T47D (cell line): ENCODE results near the gene HTR6.
A peak's percentile ranks its signal among the peaks of the same experiment; 100 is the strongest.

Source experiments
- DNase-seq, 2 experiments: peaks; one replicate each; pipeline versions ENCODE4 v3.0.0 to v3.0.0-alpha.2; 2011 to 2012; ENCODE audit warnings: low read depth in 1 of 2, low spot score in 1 of 2
- JUND ChIP-seq: IDR thresholded peaks from 2 replicates; pipeline ENCODE4 v1.6.1; 2012; ENCODE audit warnings: low read depth
- in situ Hi-C: cut with HindIII; loops from 2 replicates; pipeline ENCODE4 v1.10.0; 2016; ENCODE audit warnings: low sequenced_read_pairs, low pct_unique_long_range_greater_than_20kb

Gene HTR6

GRCh38 chr1:19676438-19676922 lies 11.8 kb downstream of the HTR6 start:
- DNase-seq = peak; percentile 66 to 75
- no peak for TF ChIP-seq JUND
- in situ Hi-C loops = no loop called here

GRCh38 chr1:19678493-19678892 lies 13.8 kb downstream of the HTR6 start:
- in situ Hi-C loops = no loop called here
- DNase-seq = no peak
- TF ChIP-seq JUND = no peak

DNA sequence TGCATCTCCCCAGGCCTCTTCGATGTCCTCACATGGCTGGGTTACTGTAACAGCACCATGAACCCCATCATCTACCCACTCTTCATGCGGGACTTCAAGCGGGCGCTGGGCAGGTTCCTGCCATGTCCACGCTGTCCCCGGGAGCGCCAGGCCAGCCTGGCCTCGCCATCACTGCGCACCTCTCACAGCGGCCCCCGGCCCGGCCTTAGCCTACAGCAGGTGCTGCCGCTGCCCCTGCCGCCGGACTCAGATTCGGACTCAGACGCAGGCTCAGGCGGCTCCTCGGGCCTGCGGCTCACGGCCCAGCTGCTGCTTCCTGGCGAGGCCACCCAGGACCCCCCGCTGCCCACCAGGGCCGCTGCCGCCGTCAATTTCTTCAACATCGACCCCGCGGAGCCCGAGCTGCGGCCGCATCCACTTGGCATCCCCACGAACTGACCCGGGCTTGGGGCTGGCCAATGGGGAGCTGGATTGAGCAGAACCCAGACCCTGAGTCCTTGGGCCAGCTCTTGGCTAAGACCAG lies 14.3 kb downstream of the HTR6 start:
- in situ Hi-C loops = no loop called here
- no peak for DNase-seq
- TF ChIP-seq JUND = no peak

DNA sequence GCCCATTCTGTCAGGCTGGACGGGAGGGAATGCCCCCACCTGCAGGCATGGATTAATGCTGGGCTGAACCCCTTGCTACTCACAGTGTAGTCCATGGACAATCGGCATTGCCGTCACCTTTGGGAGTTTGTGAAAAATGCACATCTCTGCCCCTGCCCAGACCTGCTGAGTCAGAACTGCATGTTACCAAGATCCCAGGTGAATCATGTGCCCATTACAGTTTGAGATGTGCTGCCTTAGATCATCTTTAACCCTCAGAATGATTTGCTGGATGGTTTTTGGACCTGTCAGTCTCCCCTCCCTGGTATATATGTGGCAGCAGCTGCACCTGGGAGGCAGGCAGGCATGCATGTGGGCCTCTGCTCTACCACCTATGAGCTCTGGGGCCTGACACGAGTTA lies 15.0 kb downstream of the HTR6 start:
- in situ Hi-C loops = no loop called here
- no peak for TF ChIP-seq JUND
- no peak for DNase-seq

DNA sequence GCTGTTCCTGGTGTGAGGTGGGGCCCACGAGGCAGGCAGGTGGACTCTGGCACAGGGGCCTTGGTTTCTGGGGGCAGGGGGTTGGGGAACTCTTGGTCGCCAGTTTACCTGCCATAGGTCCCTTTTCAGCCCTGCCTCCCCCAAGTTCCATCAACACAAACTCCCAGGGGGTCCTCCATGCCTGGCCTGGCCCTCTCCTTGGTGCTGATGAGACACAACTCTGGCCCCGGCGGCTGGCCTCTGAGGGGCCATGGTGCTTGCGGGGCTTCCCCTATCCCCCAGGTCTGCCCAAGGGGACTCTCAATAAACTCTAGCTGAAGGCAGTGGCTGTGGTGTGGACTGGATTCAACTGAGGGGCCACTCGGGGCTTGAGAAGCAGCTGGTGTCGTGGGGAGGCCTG lies 16.0 kb downstream of the HTR6 start:
- in situ Hi-C loops = no loop called here

DNA sequence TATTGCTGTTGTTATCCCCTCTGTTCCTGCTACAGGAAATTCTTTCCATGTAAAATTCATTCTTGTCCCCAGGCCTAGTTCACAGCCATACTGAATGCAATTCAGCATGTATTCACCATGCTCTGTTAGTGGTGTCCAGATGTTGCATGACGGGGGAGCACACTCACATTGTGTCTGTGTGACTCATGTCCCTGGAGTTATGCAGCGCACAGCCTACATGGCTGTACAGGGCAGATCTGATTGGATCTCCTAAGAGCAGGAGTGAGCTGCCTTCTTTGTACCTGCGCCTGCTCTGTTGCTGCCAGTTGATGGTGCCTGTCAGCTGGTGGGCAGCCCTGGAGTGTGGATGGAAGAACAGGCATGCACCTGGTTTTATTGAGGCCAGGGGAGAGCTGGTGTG lies 17.6 kb downstream of the HTR6 start:
- in situ Hi-C loops = no loop called here
- no peak for DNase-seq
- TF ChIP-seq JUND = no peak

More for the DNA sequence above, 16.0 kb downstream of the HTR6 start:
- no peak for DNase-seq
- TF ChIP-seq JUND = no peak

- in situ Hi-C loops = no loop called here
- TF ChIP-seq JUND = no peak
Observed at GRCh38 chr1:19682901-19683300, 18.2 kb downstream of the HTR6 start.

GRCh38 chr1:19683351-19683750 lies 18.7 kb downstream of the HTR6 start:
- no peak for TF ChIP-seq JUND
- in situ Hi-C loops = no loop called here
- no peak for DNase-seq

More at GRCh38 chr1:19682901-19683300, 18.2 kb downstream of the HTR6 start:
- DNase-seq = no peak

- in situ Hi-C loops = no loop called here
- no peak for DNase-seq
- no peak for TF ChIP-seq JUND
Observed at GRCh38 chr1:19684677-19685076, 20.0 kb downstream of the HTR6 start.

- TF ChIP-seq JUND = no peak
- no peak for DNase-seq
- in situ Hi-C loops = no loop called here
Observed at GRCh38 chr1:19685994-19686393, 21.3 kb downstream of the HTR6 start.

GRCh38 chr1:19687414-19687813 lies 22.7 kb downstream of the HTR6 start:
- DNase-seq = no peak
- in situ Hi-C loops = no loop called here
- no peak for TF ChIP-seq JUND

DNA sequence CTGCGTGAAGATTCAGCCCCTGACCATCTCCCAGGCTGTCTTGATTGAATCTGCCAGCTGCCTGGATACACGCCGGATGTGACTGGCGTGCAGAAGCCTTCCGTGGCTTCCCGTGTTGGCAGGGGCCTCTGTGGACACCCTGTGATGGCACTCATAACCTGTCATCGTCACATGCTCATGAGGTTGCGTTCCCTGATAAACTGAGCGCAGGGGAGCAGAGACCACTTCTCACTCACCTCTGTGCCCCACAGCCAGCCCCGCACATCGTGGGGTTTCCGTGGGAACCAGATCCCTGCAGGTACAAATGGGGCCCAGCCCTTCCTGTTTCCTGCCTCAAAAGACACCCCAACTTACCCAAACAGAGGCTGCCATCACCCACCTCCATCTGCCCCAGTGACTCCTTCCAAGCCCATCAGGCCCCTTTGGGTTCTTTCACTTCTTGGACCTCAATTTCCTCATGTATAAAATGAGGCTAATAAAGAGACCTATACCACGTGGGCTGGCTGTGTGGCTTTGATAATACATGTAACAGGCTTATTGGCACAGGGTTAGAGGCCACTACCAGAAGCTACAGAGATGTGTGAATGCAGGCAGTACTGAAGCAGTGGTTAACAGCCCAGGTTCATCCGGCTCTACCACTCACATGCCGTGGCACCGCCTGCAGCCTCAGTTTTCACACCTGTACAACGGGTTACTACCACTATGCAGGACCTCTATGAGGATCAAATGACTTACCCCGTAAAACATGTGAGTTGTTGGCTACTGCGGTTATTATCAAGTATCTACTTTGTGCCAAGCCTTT lies 23.6 kb downstream of the HTR6 start:
- TF ChIP-seq JUND = no peak

GRCh38 chr1:19689085-19689757 lies 24.5 kb downstream of the HTR6 start:
- DNase-seq = no peak
- in situ Hi-C loops = no loop called here
- TF ChIP-seq JUND = no peak

More for the DNA sequence above, 23.6 kb downstream of the HTR6 start:
- no peak for DNase-seq
- in situ Hi-C loops = no loop called here
